Fibroblast of skin of left biceps (primary cell): Measurements from ENCODE around the gene AP3B2.

Source experiments
- DNase-seq, 2 experiments: peaks; one replicate each; pipeline ENCODE4 v3.0.0-alpha.2; 2013; ENCODE audit warnings: low read depth in 2 of 2

The AP3B2 gene

GRCh38 chr15:82692171-82692570, 17.5 kb downstream of the AP3B2 start:
- no peak for DNase-seq

GRCh38 chr15:82689147-82689546, 20.5 kb downstream of the AP3B2 start:
- no peak for DNase-seq

GRCh38 chr15:82688691-82689090, 21.0 kb downstream of the AP3B2 start:
- DNase-seq: no peak

DNA sequence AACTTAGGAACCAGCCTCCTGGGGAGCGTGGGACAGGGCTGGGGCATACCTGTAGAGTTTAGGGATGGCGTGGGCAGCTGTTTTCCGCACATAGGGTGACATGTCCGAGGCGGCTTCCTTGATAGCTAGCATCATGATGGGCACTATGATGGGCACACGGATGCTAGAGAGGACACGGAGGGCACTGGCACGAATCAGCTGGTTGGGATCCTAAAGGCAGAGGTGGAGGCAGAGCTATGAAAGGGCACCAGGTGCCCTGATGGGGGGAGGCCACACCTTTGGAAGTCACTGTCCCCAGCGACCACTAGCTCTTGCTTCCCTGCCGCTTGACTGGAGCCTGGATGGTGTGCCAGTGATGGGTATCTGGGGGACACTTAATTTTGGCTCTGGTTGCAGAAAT, 28.3 kb downstream of the AP3B2 start:
- no peak for DNase-seq

DNA sequence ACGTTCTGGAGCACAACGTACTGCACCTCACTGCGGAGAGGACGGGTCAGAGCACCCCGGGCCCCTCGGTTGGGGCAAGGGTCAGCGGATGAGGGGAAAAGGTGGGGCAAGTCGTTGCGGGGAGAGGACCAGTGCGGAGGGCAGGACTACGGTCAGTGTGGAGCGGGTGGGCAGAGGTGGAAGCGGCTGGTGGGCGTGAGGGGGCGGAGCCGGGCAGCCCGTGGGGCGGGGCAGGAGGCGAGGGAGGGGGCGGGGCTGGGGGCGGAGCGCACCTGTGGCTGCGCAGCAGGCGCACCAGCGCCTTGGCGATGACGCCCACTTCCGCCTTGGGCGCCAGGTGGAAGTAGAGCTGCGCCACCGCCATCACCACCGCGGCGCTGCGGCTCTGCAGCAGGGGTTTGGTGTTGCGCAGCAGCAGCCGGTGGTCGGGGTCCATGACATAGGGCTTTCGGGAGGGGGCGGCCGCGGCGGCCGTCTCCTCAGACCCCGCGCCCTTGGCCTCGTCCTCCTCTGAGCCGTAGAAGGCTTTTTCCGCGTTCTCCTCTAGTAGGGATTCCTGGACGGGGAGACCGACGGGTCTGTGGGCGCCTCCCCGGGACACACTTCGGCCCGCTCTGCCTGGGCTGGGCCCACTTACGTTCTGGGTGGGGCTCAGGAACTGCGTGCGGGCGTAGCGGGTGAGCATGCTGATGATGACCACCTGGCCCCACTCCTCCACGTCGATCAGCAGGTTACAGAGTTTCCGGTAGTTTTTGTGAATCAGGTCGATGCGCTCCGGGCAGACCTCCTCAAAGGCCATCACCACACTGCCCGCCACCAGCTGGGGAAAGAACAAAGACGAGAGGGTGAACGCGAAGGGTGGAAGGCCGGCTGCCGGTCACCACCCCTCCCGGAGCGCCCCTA, 29.2 kb downstream of the AP3B2 start:
- no peak for DNase-seq

GRCh38 chr15:82679626-82680199, 30.0 kb downstream of the AP3B2 start:
- no peak for DNase-seq

GRCh38 chr15:82677720-82678323, 31.9 kb downstream of the AP3B2 start:
- no peak for DNase-seq

DNA sequence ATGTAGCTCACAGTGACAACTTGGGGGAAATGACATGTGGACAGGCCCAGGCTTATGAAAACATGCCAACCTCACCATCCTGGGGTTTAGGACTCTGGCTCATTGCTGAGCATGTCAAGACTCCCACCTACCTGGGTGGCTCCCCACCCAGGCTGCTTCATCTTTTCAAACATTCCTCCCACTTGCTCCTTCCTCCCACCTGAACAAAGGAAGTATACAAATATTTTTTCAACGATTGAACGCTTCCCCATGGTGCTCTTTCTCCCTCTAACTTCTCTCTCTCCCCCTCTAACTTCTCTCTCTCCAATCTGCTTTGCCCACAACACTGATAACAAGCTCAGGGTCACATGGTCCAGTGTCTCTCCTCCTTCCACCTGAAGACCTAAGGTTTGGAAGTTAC, 34.8 kb downstream of the AP3B2 start:
- DNase-seq: no peak

DNA sequence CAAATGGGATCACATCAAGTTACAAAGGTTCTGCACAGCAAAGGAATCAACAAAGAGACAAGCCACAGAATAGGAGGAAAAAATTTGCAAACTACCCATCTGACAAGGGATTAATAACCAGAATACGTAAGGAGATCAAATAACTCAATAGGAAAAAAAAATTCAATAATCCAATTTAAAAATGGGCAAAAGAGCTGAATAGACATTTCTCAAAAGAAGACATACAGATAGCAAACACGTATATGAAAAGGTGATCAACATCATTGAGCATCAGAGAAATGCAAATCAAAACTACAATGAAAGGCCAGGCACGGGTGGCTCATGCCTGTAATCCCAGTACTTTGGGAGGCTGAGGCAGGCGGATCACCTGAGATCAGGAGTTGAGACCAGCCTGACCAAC, 39.0 kb downstream of the AP3B2 start:
- no peak for DNase-seq

- DNase-seq: no peak
These were observed 43.1 kb downstream of the AP3B2 start for GRCh38 chr15:82666606-82667005.

DNA sequence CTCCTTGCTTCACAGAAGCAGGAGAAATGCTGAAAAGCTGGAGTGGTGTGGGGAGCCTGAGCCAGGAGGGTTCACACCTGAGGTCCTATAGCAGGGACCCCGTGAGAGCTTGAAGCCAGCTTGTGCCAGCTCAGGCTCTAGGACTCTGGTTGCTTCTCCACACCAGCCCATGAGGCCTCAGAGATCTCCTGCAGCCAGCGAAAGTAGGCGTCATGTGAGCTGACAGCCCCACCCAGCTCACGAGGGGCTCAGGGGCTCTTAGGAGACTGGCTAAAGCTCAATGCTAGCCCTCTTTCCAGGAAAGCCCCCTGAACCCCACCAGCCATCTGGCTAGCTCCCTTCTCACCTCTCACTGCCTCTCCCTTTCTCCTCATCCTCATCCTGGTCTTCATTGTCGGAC, 45.7 kb downstream of the AP3B2 start:
- DNase-seq: no peak

- DNase-seq: peak in 1 of 2 experiments; percentile 10
These were observed 46.5 kb downstream of the AP3B2 start for GRCh38 chr15:82663186-82663600.

DNA sequence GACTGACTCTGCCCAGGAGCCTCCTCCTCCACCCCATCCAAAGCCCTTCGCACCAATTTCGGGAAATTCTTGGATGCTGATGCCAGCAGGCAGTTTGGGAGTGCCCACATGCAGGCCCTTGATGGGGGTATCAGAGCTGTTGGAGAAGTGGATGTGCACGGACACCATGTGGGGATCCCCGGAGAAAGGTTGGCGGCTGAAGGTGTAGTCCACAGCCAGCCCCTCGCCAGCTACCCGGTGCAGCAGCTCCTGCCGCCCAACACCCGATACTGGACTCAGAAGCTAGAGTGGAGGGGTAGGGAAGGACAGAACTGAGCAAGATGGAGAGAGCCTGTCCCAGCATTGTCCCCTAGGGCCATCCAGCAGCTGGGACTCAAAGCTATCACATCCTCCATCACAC, 47.0 kb downstream of the AP3B2 start:
- no peak for DNase-seq

GRCh38 chr15:82660378-82660777, 49.3 kb downstream of the AP3B2 start:
- DNase-seq: no peak

DNA sequence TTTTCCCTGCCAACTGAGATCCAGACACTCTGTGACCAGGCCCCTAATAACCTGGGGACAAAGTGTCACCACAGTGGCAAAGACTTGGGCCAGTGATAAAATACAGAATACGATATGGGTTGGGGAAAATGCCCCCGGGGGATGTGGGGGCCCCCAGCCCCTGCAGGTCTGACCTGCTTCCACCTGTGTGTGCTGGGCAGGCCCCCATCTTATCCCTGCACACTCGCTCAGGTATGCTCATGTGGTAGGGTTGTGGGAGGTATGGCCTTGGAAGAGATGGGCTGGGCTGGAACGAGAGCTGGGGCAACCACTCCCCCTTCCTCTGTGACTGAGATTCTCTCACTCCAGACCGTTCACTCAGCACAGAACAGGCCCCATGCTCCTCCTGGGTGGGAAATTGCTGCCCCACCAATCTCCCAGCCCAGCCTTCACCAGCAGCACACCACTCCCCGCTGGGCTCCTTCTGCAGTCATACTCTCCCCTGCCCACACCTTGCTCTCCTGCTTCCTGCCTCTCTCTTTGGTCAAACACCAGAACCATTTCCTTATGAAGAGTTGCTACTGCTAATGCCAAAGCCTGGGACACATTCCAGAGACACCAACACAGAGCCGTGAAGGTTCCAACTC, 52.9 kb downstream of the AP3B2 start:
- DNase-seq: no peak

- DNase-seq: no peak
These were observed 54.1 kb downstream of the AP3B2 start for GRCh38 chr15:82655606-82656005.

DNA sequence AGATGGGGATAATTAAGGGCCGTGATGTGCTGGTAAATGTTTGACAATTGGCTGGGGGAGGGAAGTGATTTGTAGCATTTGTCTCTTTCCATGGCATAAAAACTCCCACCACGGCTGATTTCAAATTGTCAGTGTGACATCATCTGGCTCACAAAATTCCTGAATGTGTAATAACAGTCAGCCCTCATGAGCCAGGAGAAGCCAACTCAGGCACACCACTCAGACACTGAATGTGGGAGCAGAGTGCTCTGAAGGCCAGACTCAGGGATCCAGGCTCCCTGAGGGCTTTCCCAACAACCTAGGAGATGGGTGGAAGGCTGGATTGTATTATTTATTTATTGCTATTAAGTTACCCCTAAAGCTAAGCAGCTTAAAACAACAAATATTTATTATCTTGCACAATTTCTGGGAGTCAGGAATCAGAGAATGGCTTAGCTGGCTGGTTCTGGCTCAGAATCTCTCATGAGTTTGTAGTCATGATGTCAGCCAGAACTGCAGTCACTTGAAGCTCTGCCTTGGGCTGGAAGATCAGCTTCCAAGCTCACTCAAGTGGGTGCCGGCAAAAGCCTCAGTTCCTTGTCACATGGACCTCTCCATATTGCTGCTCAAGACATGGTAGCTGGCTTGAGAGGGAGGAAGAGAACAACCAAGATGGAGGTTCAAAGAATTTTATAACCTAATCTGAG, 56.0 kb downstream of the AP3B2 start:
- DNase-seq: no peak

DNA sequence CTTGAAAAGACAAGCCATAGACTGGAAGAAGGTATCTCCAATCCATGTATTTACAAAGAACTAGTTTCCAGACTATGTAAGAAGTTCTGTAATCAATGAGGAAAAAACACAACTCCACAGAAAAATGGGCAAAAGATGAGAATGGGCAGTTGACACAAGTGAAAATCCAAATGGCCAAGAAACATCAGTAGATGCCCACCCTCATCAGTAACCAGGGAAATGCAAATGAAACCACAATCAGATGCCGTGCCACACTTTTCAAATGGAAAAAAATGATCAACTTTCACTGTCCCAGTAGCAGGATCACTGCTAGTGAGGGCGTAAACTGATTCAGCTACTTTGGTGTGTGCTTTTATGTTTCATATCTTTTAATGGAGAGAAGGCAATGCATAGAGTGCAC, 58.0 kb downstream of the AP3B2 start:
- no peak for DNase-seq

DNA sequence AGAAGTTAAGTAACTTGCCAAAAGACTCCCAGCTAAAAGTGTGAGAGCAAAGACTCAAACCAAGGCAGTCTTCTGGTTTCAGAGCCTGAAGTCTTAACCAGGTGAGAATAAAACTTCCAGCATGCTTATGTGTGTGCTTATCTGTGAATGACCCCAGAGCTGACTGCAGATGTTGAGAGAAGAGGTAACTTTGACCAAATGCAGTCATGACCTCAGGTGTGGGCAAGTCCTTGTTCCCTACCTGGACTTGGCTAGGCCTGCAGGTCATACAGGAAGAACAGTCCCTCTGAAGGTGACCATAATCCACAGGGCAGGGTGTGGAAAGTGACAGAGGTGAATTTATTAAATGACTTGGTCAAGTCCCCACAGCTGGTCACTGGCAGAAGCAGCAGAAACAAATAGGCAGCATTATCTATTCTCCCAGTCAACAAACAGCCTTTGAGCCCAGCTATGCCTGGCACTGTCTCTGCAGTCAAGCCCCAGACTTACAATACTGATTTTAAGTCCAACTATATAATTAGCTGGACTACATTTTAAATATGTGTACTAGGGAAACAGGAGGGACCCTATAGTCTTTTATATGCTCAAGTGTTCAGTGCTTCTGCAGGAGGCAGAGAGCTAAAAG, 59.5 kb downstream of the AP3B2 start:
- DNase-seq: no peak

DNA sequence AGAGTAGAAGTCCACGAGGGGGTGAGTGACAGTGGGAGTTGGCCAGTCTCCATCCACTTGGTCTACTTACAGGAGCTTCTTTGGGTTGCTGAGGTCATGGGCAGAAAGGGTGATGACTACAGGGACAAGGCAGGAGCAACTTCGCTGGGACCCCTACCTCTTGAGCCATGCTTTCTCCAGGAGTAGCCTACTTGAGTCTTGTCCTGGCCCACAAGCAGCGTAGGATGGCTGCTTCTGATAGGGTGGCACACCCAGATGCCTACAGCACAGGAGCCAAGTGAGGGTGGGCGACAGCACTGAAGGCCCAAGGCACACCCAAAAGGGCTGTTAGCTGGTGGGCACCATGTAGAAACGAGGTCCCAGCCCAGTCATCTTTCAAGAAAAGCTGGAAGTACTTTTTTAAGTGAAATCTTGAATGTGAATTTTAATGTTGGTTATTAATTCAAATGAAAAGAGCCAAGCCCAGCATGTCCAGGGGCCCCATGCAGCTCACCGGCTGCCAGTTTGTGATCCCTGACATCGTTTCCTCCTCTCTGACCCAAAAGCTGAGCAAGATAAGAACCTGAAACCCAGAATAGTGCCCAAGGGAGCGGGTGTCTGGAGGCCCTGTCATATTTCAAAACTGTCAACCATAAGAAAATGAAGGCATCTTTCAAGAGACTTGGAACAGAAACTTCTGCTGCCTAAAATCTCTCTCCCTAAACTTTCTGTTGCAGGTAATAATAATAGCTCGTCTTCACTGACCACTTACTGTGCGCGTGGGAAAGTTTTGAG, 60.3 kb downstream of the AP3B2 start:
- DNase-seq: no peak
